DND-41 (cell line): ENCODE results near the gene ZNF554.
"Not testable (repeated sequence)": the region's sequence is repeated elsewhere in the genome, so short reads cannot be mapped to it uniquely, and the experiment has no call there.

Source experiments
- ATAC-seq: fragments of 200-7000 bp; cut with Tn5 transposase; 3 replicates; pipeline ENCODE4 v1.9.1; 2021; ENCODE audit warnings: low read depth; ENCODE audit not compliant: insufficient read depth
- DNase-seq: peaks from one replicate; pipeline ENCODE4 v3.0.0-alpha.2; 2020
- H2AFZ ChIP-seq: 2 replicates; pipeline ENCODE4 v1.6.0; 2012; ENCODE audit warnings: low read depth, low read length
- H3K27ac ChIP-seq: 2 replicates; pipeline ENCODE4 v1.5.1; 2012; ENCODE audit warnings: low read length, inconsistent platforms
- H3K27me3 ChIP-seq: fragments of 200-600 bp; sonication (generic); 2 replicates; pipeline ENCODE4 v1.6.0; 2012; ENCODE audit warnings: low read length, mild to moderate bottlenecking, inconsistent platforms; ENCODE audit not compliant: insufficient read depth, poor library complexity
- H3K36me3 ChIP-seq: 2 replicates; pipeline ENCODE4 v1.5.1; 2012; ENCODE audit warnings: low read length, inconsistent platforms; ENCODE audit not compliant: insufficient read depth
- H3K4me1 ChIP-seq: 2 replicates; pipeline ENCODE4 v1.5.1; 2012; ENCODE audit warnings: mild to moderate bottlenecking, low read length; ENCODE audit not compliant: insufficient read depth
- H3K4me2 ChIP-seq: 2 replicates; pipeline ENCODE4 v1.6.0; 2012; ENCODE audit warnings: mild to moderate bottlenecking, moderate library complexity, low read length, inconsistent platforms; ENCODE audit not compliant: insufficient read depth
- H3K4me3 ChIP-seq, 2 experiments: fragments of 200-600 bp in 1 of 2; shearing (Covaris generic) in 1 of 2; 2 replicates each; pipeline ENCODE4 v1.5.1; 2012 to 2016; ENCODE audit warnings: inconsistent platforms in 2 of 2, low read length in 2 of 2, mild to moderate bottlenecking in 2 of 2, low read depth in 1 of 2, moderate library complexity in 1 of 2
- H3K79me2 ChIP-seq: 2 replicates; pipeline ENCODE4 v1.6.0; 2012; ENCODE audit warnings: low read length, inconsistent platforms; ENCODE audit not compliant: insufficient read depth
- H3K9ac ChIP-seq: 2 replicates; pipeline ENCODE4 v1.6.0; 2012; ENCODE audit warnings: low read depth, mild to moderate bottlenecking, inconsistent platforms, low read length, moderate library complexity
- H3K9me3 ChIP-seq: 2 replicates; pipeline ENCODE4 v1.5.1; 2012; ENCODE audit warnings: low read length, moderate library complexity, mild to moderate bottlenecking, inconsistent platforms; ENCODE audit not compliant: insufficient read depth, severe bottlenecking
- H4K20me1 ChIP-seq: 2 replicates; pipeline ENCODE4 v1.6.0; 2012; ENCODE audit warnings: low read length; ENCODE audit not compliant: insufficient read depth
- CTCF ChIP-seq: IDR thresholded peaks from 2 replicates; pipeline ENCODE4 v1.5.1; 2012; ENCODE audit warnings: borderline replicate concordance, low read length, moderate library complexity, mild to moderate bottlenecking; ENCODE audit not compliant: poor library complexity, severe bottlenecking; ENCODE audit errors: extremely low read depth
- EZH2 ChIP-seq: IDR thresholded peaks from 3 replicates; pipeline ENCODE4 v1.6.1; 2012; ENCODE audit warnings: borderline replicate concordance, low read depth, mild to moderate bottlenecking, moderate library complexity, low read length, inconsistent platforms; ENCODE audit not compliant: severe bottlenecking

Gene ZNF554

GRCh38 chr19:2814426-2814825, 5.2 kb upstream of the ZNF554 start:
- Histone ChIP-seq H3K9ac (no peak overlapping the region), H4K20me1 (no peaks in the 10 kb centered on the region), H3K27ac (no peak overlapping the region), H3K79me2 (no peaks in the 10 kb centered on the region), H2AFZ (no peak overlapping the region), H3K36me3 (peaks cover 51% of the 10 kb centered on the region), H3K9me3 (no peaks in the 10 kb centered on the region), H3K4me2 (no peak overlapping the region), H3K27me3 (no peaks in the 10 kb centered on the region), H3K4me3 (no peak overlapping the region), H3K4me1 (peaks cover 5% of the 10 kb centered on the region)
- ATAC-seq (no peak), DNase-seq (no peak)
- TF ChIP-seq CTCF (no peak), EZH2 (no peak)

GRCh38 chr19:2815191-2815614, 4.5 kb upstream of the ZNF554 start:
- Histone ChIP-seq H4K20me1 (no peaks in the 10 kb centered on the region), H3K9me3 (no peaks in the 10 kb centered on the region), H3K4me1 (peaks cover 7% of the 10 kb centered on the region), H3K4me2 (no peak overlapping the region), H3K27ac (no peak overlapping the region), H2AFZ (no peak overlapping the region), H3K4me3 (no peak overlapping the region), H3K27me3 (no peaks in the 10 kb centered on the region), H3K36me3 (peaks cover 44% of the 10 kb centered on the region), H3K79me2 (peaks cover 3% of the 10 kb centered on the region), H3K9ac (no peak overlapping the region)
- TF ChIP-seq EZH2 (no peak), CTCF (no peak)
- DNase-seq (no peak), ATAC-seq (no peak)

- H3K4me1 ChIP-seq, result peaks cover 14% of the 10 kb centered on the region
- no peak overlapping the region for H3K4me3 ChIP-seq
- peaks cover 37% of the 10 kb centered on the region for H3K36me3 ChIP-seq
- H4K20me1 ChIP-seq, result no peaks in the 10 kb centered on the region
- H3K4me2 ChIP-seq, result no peak overlapping the region
- H2AFZ ChIP-seq, result no peak overlapping the region
- DNase-seq, result no peak
- no peaks in the 10 kb centered on the region for H3K27me3 ChIP-seq
- H3K9ac ChIP-seq, result no peak overlapping the region
- peaks cover 6% of the 10 kb centered on the region for H3K79me2 ChIP-seq
- no peak overlapping the region for H3K27ac ChIP-seq
- no peaks in the 10 kb centered on the region for H3K9me3 ChIP-seq
- TF ChIP-seq CTCF (no peak), EZH2 (no peak)
- ATAC-seq, result no peak
These were observed 3.7 kb upstream of the ZNF554 start for GRCh38 chr19:2815923-2816322.

- Histone ChIP-seq H3K4me1 (peaks cover 19% of the 10 kb centered on the region), H3K27ac (no peak overlapping the region), H3K4me3 (no peak overlapping the region), H3K79me2 (peaks cover 6% of the 10 kb centered on the region), H3K9ac (no peak overlapping the region), H3K4me2 (no peak overlapping the region), H3K9me3 (no peaks in the 10 kb centered on the region), H2AFZ (no peak overlapping the region), H4K20me1 (no peaks in the 10 kb centered on the region), H3K36me3 (peaks cover 30% of the 10 kb centered on the region), H3K27me3 (no peaks in the 10 kb centered on the region)
- no peak for DNase-seq
- TF ChIP-seq EZH2 (no peak), CTCF (no peak)
- ATAC-seq, result no peak
These were observed 3.0 kb upstream of the ZNF554 start for GRCh38 chr19:2816641-2817040.

GRCh38 chr19:2817237-2817829, 2.3 kb upstream of the ZNF554 start:
- H3K9me3 ChIP-seq, ATAC-seq, H3K27me3 ChIP-seq, H4K20me1 ChIP-seq, H3K9ac ChIP-seq, H3K27ac ChIP-seq, H3K4me2 ChIP-seq, H2AFZ ChIP-seq, H3K79me2 ChIP-seq, H3K4me3 ChIP-seq, DNase-seq: not testable (repeated sequence)
- H3K36me3 ChIP-seq, result peaks cover 23% of the 10 kb centered on the region
- peaks cover 19% of the 10 kb centered on the region for H3K4me1 ChIP-seq
